IMR-90 (cell line): ENCODE measurements around the gene TMED4. TPM values are rescaled to one million over a fixed set of nuclear protein-coding genes. Genes with fewer than 3 reads are reported as not detected.

Experiments used
- ATAC-seq: fragments of 200-7000 bp; cut with Tn5 transposase; 2 replicates; pipeline ENCODE4 v1.9.1; 2020; ENCODE audit warnings: low read depth, mild to moderate bottlenecking, moderate library complexity
- BruUV-seq: library from RNA; stranded (reverse); fragments of 400-500 nt; replicated peaks from 2 replicates; lab custom pipeline; 2021; lab: Mats Ljungman, UMichigan
- CTCF ChIA-PET: fragments of 300-600 bp; formaldehyde crosslinking; extraction: SDS; loops from one replicate; lab custom pipeline; 2021; ENCODE audit warnings: antibody characterized with exemption; lab: Yijun Ruan, JAX
- POLR2A ChIA-PET: fragments of 300-600 bp; sonication (Branson Sonifier 250); formaldehyde crosslinking; loops from one replicate; lab custom pipeline; 2022; ENCODE audit warnings: antibody characterized with exemption; ENCODE audit not compliant: unreplicated experiment; lab: Charles Lee
- DNase-seq: peaks from one replicate; pipeline ENCODE4 v3.0.0; 2013
- H2AFZ ChIP-seq: replicated peaks from 2 replicates; pipeline ENCODE3; 2013; ENCODE audit warnings: low read length, mild to moderate bottlenecking; ENCODE audit not compliant: poor library complexity
- H2AK5ac ChIP-seq: 2 replicates; pipeline ENCODE4 v1.6.1; 2013; ENCODE audit warnings: low read depth, low read length, inconsistent platforms
- H2AK9ac ChIP-seq: replicated peaks from 2 replicates; pipeline ENCODE3; 2013; ENCODE audit warnings: mild to moderate bottlenecking, low read depth, low read length, moderate library complexity; ENCODE audit not compliant: poor library complexity
- H2BK120ac ChIP-seq: 2 replicates; pipeline ENCODE4 v1.6.1; 2013; ENCODE audit warnings: low read depth, low read length, inconsistent platforms
- H2BK15ac ChIP-seq: 3 replicates; pipeline ENCODE4 v1.6.1; 2013; ENCODE audit warnings: low read depth, low read length, inconsistent platforms
- H2BK20ac ChIP-seq: 2 replicates; pipeline ENCODE4 v1.6.1; 2013; ENCODE audit warnings: low read depth, mild to moderate bottlenecking, inconsistent platforms, low read length, moderate library complexity
- H2BK5ac ChIP-seq: 2 replicates; pipeline ENCODE4 v1.6.1; 2013; ENCODE audit warnings: mild to moderate bottlenecking, low read depth, low read length, inconsistent platforms; ENCODE audit not compliant: poor library complexity, severe bottlenecking
- H3K14ac ChIP-seq: replicated peaks from 2 replicates; pipeline ENCODE4 v1.6.1; 2013; ENCODE audit warnings: low read depth, low read length, inconsistent platforms
- H3K18ac ChIP-seq: 2 replicates; pipeline ENCODE4 v1.6.1; 2013; ENCODE audit warnings: low read depth, low read length, control low read depth
- H3K23ac ChIP-seq: 2 replicates; pipeline ENCODE4 v1.6.1; 2013; ENCODE audit warnings: low read depth, low read length, inconsistent platforms
- H3K27ac ChIP-seq: 2 replicates; pipeline ENCODE4 v1.5.1; 2013; ENCODE audit warnings: mild to moderate bottlenecking, control low read depth, low read length; ENCODE audit not compliant: insufficient read depth
- H3K27me3 ChIP-seq: 2 replicates; pipeline ENCODE4 v1.6.1; 2013; ENCODE audit warnings: low read length; ENCODE audit not compliant: control insufficient read depth, insufficient read depth
- H3K36me3 ChIP-seq: 2 replicates; pipeline ENCODE4 v1.6.1; 2013; ENCODE audit warnings: low read length, mixed read lengths; ENCODE audit not compliant: control insufficient read depth, insufficient read depth
- H3K4ac ChIP-seq: 2 replicates; pipeline ENCODE4 v1.6.1; 2013; ENCODE audit warnings: low read depth, low read length, inconsistent platforms
- H3K4me1 ChIP-seq: 2 replicates; pipeline ENCODE4 v1.6.1; 2013; ENCODE audit warnings: low read length, mixed read lengths; ENCODE audit not compliant: control insufficient read depth, insufficient read depth
- H3K4me2 ChIP-seq: 2 replicates; pipeline ENCODE4 v1.6.1; 2013; ENCODE audit warnings: low read depth, mild to moderate bottlenecking, control low read depth, low read length, moderate library complexity
- H3K4me3 ChIP-seq: 2 replicates; pipeline ENCODE4 v1.5.1; 2013; ENCODE audit warnings: low read depth, mild to moderate bottlenecking, control low read depth, low read length, moderate library complexity; ENCODE audit not compliant: insufficient read depth
- H3K56ac ChIP-seq: 2 replicates; pipeline ENCODE4 v1.6.1; 2013; ENCODE audit warnings: low read length, inconsistent platforms; ENCODE audit not compliant: insufficient read depth; ENCODE audit errors: extremely low read depth
- H3K79me1 ChIP-seq, 2 experiments: 2 replicates each; pipeline ENCODE4 v1.6.1; 2013; ENCODE audit warnings: low read length in 2 of 2, inconsistent platforms in 1 of 2, low read depth in 1 of 2
- H3K9ac ChIP-seq: 2 replicates; pipeline ENCODE4 v1.6.1; 2013; ENCODE audit warnings: low read depth, low read length, control low read depth
- H3K9me1 ChIP-seq: 2 replicates; pipeline ENCODE4 v1.6.1; 2013; ENCODE audit warnings: low read length, inconsistent platforms; ENCODE audit not compliant: insufficient read depth
- H3K9me3 ChIP-seq: 2 replicates; pipeline ENCODE4 v1.6.1; 2013; ENCODE audit warnings: low read length; ENCODE audit not compliant: control insufficient read depth, insufficient read depth
- H4K20me1 ChIP-seq: 2 replicates; pipeline ENCODE4 v1.6.1; 2013; ENCODE audit warnings: low read length, inconsistent platforms; ENCODE audit not compliant: insufficient read depth
- H4K5ac ChIP-seq: 2 replicates; pipeline ENCODE4 v1.6.1; 2013; ENCODE audit warnings: mild to moderate bottlenecking, low read depth, low read length, control low read depth
- H4K8ac ChIP-seq, 2 experiments: 2 replicates each; pipeline ENCODE4 v1.6.1; 2013; ENCODE audit warnings: low read depth in 2 of 2, low read length in 2 of 2, control low read depth in 1 of 2, inconsistent platforms in 1 of 2
- H4K91ac ChIP-seq: 2 replicates; pipeline ENCODE4 v1.6.1; 2013; ENCODE audit warnings: low read depth, low read length, inconsistent platforms; ENCODE audit not compliant: insufficient read depth
- BHLHE40 ChIP-seq: fragments of 150-350 bp; IDR thresholded peaks from 2 replicates; pipeline ENCODE4 v1.6.1; 2016; ENCODE audit warnings: mild to moderate bottlenecking, low read depth, low read length
- CEBPB ChIP-seq: IDR thresholded peaks from 2 replicates; pipeline ENCODE4 v1.6.1; 2012; ENCODE audit warnings: low read depth, low read length, improper control_type of control experiment
- CHD1 ChIP-seq: IDR thresholded peaks from 2 replicates; pipeline ENCODE4 v1.6.1; 2012; ENCODE audit warnings: low read depth, low read length, improper control_type of control experiment
- CTCF ChIP-seq: conservative IDR thresholded peaks from 2 replicates; pipeline ENCODE4 v1.5.1; 2012; ENCODE audit warnings: mild to moderate bottlenecking, low read depth, low read length, improper control_type of control experiment
- ELK1 ChIP-seq: fragments of 150-350 bp; IDR thresholded peaks from 2 replicates; pipeline ENCODE4 v1.6.1; 2016; ENCODE audit warnings: low read depth, mild to moderate bottlenecking, low read length, moderate library complexity, borderline replicate concordance
- FOS ChIP-seq: fragments of 150-350 bp; IDR thresholded peaks from 2 replicates; pipeline ENCODE4 v1.6.1; 2016; ENCODE audit warnings: low read depth, low read length
- MAFK ChIP-seq: IDR thresholded peaks from 2 replicates; pipeline ENCODE4 v1.6.1; 2012; ENCODE audit warnings: low read depth, low read length, improper control_type of control experiment
- MAZ ChIP-seq: IDR thresholded peaks from 2 replicates; pipeline ENCODE4 v1.6.1; 2012; ENCODE audit warnings: low read depth, mild to moderate bottlenecking, low read length, improper control_type of control experiment, moderate library complexity, borderline replicate concordance
- MXI1 ChIP-seq: IDR thresholded peaks from 2 replicates; pipeline ENCODE4 v1.6.1; 2012; ENCODE audit warnings: low read depth, mild to moderate bottlenecking, low read length, moderate library complexity, borderline replicate concordance
- NFE2L2 ChIP-seq: fragments of 150-350 bp; IDR thresholded peaks from 2 replicates; pipeline ENCODE4 v1.6.1; 2016; ENCODE audit warnings: low read depth, mild to moderate bottlenecking, low read length
- POLR2A ChIP-seq: IDR thresholded peaks from 2 replicates; pipeline ENCODE4 v1.6.1; 2012; ENCODE audit warnings: mild to moderate bottlenecking, low read depth, low read length
- RAD21 ChIP-seq: IDR thresholded peaks from 2 replicates; pipeline ENCODE4 v1.6.1; 2012; ENCODE audit warnings: low read length, improper control_type of control experiment
- RCOR1 ChIP-seq: IDR thresholded peaks from 2 replicates; pipeline ENCODE4 v1.6.1; 2012; ENCODE audit warnings: mild to moderate bottlenecking, low read length, improper control_type of control experiment; ENCODE audit not compliant: insufficient replicate concordance
- RFX5 ChIP-seq: IDR thresholded peaks from 2 replicates; pipeline ENCODE4 v1.8.0; 2012; ENCODE audit warnings: low read depth, mild to moderate bottlenecking, low read length, moderate library complexity
- SMC3 ChIP-seq: fragments of 150-350 bp; IDR thresholded peaks from 2 replicates; pipeline ENCODE4 v1.6.1; 2016; ENCODE audit warnings: low read depth, mild to moderate bottlenecking, antibody characterized with exemption, low read length, moderate library complexity
- whole genome bisulfite sequencing, 2 experiments: methylation state at CpG; one replicate each; pipeline versions ENCODE4 v1.1.5 to v1.1.7; 2013; ENCODE audit warnings: missing lambda C conversion rate in 2 of 2; ENCODE audit not compliant: insufficient read length in 1 of 2; ENCODE audit errors: extremely low coverage in 2 of 2; 5-methylcytosine and 5-hydroxymethylcytosine counted together
- dilution Hi-C: fragments of 300-500 bp; cut with HindIII; formaldehyde crosslinking; loops from one replicate; pipeline ENCODE4 v1.14.3; 2018; ENCODE audit warnings: low sequenced_read_pairs; ENCODE audit not compliant: unreplicated experiment
- in situ Hi-C: fragments of 300-500 bp; cut with MboI; formaldehyde crosslinking; loops from 3 replicates; pipeline ENCODE4 v1.14.3; 2019; ENCODE audit warnings: low sequenced_read_pairs, inconsistent platforms, mixed read lengths
- intact Hi-C: fragments of 100-400 bp; cut with micrococcal nuclease; formaldehyde crosslinking; loops from 2 replicates; pipeline ENCODE4 v1.10.0; 2022
- polyA plus RNA-seq, 3 experiments: library from polyadenylated mRNA; depleted of rRNA; stranded (reverse); fragments of >200 nt; gene quantifications; 2 replicates each; pipeline ENCODE4 v1.2.3, GENCODE V29; 2012; ENCODE audit warnings: low replicate concordance in 1 of 3
- total RNA-seq: library from RNA; depleted of rRNA; stranded (reverse); fragments of >200 nt; gene quantifications from 2 replicates; pipeline ENCODE4 v1.2.3, GENCODE V29; 2012

Gene TMED4
- total and polyA plus RNA-seq, 2 of the 4 experiments (the other 2 are of a cell fraction) = 58.6 to 92.7 TPM

GRCh38 chr7:44541028-44541869 lies 40.8 kb downstream of the TMED4 start, which contains the start of gene NPC1L1:
Gene NPC1L1 (minus strand): TSS chr7:44541330. CDS start chr7:44541259, 71 bp downstream.
- Histone ChIP-seq H2AK9ac (peak within 1 kb of the TSS; percentile 15), H3K23ac (no peak within 1 kb of the TSS), H4K5ac (no peak within 1 kb of the TSS), H2BK20ac (no peak within 1 kb of the TSS), H2BK15ac (no peak within 1 kb of the TSS), H3K4me2 (no peak within 1 kb of the TSS), H3K14ac (no peak within 1 kb of the TSS), H3K9me1 (peaks cover 10% of the 10 kb centered on the region), H3K9me3 (no peaks in the 10 kb centered on the region), H2AFZ (no peak within 1 kb of the TSS), H3K18ac (no peak within 1 kb of the TSS), H3K36me3 (no peaks in the 10 kb centered on the region), H3K56ac (no peak within 1 kb of the TSS), H3K4me1 (peaks cover 8% of the 10 kb centered on the region), H2BK120ac (no peak within 1 kb of the TSS), H3K9ac (no peak within 1 kb of the TSS), H3K4me3 (no peak within 1 kb of the TSS), H2BK5ac (no peak within 1 kb of the TSS), H4K91ac (no peak within 1 kb of the TSS), H4K20me1 (no peaks in the 10 kb centered on the region), H3K79me1 (no peaks in the 10 kb centered on the region), H2AK5ac (peak within 1 kb of the TSS; percentile 51; the same call in 1 of the 2 replicates), H4K8ac (no peak within 1 kb of the TSS), H3K27ac (no peak within 1 kb of the TSS), H3K4ac (no peak within 1 kb of the TSS), H3K27me3 (no peaks in the 10 kb centered on the region)
- dilution Hi-C loops = no loop called here
- DNase-seq (no peak), ATAC-seq (no peak)
- 92% methylated on average over 7 of the region's 20 CpGs; no CpG with 5 or more reads in 1 of the 2 experiments for WGBS, 2 experiments
- CTCF ChIA-PET = no interaction called here
- TF ChIP-seq ELK1 (no peak), CTCF (no peak), RCOR1 (no peak), BHLHE40 (no peak), SMC3 (no peak), CEBPB (no peak), MAFK (no peak), POLR2A (no peak), CHD1 (no peak), FOS (no peak), RFX5 (no peak), RAD21 (no peak), MXI1 (no peak), MAZ (no peak), NFE2L2 (no peak)
- POLR2A ChIA-PET = no interaction called here
- no TSS peak for BruUV-seq
- intact Hi-C loops = no loop called here
- in situ Hi-C loops = no loop called here
